Adrenal gland (tissue), 5 donors: ENCODE data around the gene CCDC200.

Experiments used
- POLR2A ChIP-seq, 2 donors: fragments of 450-650 bp; IDR thresholded peaks; one replicate each; pipeline ENCODE4 v1.6.1; 2017; ENCODE audit warnings: antibody characterized with exemption in 2 of 2, mild to moderate bottlenecking in 2 of 2, moderate library complexity in 1 of 2
- TF ChIP-seq, protein P1 (sequence below), 6 experiments: fragments of 450-650 bp in 4 of 6; fragments of 200-600 bp in 2 of 6; sonication (generic) in 1 of 6; IDR thresholded peaks; 1 replicate in 5 of 6; 2 replicates in 1 of 6; pipeline versions ENCODE4 v1.5.1 to v1.8.0; 2016 to 2021; ENCODE audit warnings: antibody characterized with exemption in 6 of 6, mild to moderate bottlenecking in 2 of 6, moderate library complexity in 1 of 6
- donor health status: DM: no; HTN: no; CAD: no.

DNA sequence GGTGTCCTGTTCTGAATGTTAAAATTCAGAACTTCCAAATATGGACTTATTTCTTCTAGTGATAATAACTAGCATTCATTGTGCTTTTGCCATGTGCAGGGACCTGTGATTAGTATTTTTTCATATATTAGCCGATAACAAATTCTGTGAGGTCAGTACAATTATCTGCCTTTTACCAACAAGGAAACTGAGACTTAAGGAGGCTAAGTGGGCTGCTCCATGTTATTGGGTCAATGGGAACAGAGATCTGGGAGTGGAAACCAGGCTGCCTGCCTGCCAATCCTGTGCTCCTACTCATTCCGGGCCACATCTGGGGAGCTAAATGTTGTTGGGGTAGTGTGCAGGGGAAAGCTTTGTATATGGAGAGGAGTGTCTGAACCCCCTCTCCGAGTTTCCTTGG lies 13.1 kb downstream of the CCDC200 start:
- TF ChIP-seq, protein P1, sequence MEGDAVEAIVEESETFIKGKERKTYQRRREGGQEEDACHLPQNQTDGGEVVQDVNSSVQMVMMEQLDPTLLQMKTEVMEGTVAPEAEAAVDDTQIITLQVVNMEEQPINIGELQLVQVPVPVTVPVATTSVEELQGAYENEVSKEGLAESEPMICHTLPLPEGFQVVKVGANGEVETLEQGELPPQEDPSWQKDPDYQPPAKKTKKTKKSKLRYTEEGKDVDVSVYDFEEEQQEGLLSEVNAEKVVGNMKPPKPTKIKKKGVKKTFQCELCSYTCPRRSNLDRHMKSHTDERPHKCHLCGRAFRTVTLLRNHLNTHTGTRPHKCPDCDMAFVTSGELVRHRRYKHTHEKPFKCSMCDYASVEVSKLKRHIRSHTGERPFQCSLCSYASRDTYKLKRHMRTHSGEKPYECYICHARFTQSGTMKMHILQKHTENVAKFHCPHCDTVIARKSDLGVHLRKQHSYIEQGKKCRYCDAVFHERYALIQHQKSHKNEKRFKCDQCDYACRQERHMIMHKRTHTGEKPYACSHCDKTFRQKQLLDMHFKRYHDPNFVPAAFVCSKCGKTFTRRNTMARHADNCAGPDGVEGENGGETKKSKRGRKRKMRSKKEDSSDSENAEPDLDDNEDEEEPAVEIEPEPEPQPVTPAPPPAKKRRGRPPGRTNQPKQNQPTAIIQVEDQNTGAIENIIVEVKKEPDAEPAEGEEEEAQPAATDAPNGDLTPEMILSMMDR (IDR thresholded peaks at IDR 0.05) = no peak
- no peak for TF ChIP-seq POLR2A (IDR thresholded peaks at IDR 0.05)
